ENCODE data around the gene RFX2. TPM values are rescaled to one million over a fixed set of nuclear protein-coding genes. Genes with fewer than 3 reads are reported as not detected.

The RFX2 gene
- total RNA-seq, 2 donors from 2014 or later, result 14.0 to 14.8 TPM

DNA sequence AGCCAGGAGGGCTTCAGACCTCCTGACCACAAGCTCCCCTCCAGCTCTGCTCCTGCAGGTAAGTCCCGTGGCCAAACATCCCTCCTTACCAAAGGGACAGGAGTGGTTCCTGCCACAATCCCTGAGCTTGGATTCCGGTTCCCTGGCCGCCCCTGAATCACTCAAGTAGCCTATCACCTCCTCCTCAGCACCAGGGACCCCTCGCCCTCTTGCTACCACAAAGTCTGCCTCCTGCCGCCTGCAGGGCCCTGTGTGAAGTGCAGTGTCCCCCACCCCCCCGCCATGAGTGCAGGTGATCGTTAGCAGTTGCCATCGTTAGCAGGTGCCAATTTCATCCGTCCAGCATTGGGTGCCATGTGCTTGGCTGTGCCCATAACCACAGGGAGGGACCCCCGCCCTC lies 91.5 kb downstream of the RFX2 start:
- no peak for DNase-seq
- intact Hi-C loops (cut with DNase I), result no loop called here
- 82 to 94% methylated on average over 8 to 9 of the region's 10 CpGs for WGBS, 2 donors
- H3K4me1 ChIP-seq, result peaks cover 30% of the 10 kb centered on the region
- no peaks in the 10 kb centered on the region for H3K36me3 ChIP-seq (replicated peaks in 1 of 2; ENCODE audit: insufficient read depth in 1 of 2, low read depth in 2 of 2)
- ATAC-seq, result no peak
- no peak for TF ChIP-seq POLR2A (IDR thresholded peaks at IDR 0.05)
- TF ChIP-seq, protein P1, sequence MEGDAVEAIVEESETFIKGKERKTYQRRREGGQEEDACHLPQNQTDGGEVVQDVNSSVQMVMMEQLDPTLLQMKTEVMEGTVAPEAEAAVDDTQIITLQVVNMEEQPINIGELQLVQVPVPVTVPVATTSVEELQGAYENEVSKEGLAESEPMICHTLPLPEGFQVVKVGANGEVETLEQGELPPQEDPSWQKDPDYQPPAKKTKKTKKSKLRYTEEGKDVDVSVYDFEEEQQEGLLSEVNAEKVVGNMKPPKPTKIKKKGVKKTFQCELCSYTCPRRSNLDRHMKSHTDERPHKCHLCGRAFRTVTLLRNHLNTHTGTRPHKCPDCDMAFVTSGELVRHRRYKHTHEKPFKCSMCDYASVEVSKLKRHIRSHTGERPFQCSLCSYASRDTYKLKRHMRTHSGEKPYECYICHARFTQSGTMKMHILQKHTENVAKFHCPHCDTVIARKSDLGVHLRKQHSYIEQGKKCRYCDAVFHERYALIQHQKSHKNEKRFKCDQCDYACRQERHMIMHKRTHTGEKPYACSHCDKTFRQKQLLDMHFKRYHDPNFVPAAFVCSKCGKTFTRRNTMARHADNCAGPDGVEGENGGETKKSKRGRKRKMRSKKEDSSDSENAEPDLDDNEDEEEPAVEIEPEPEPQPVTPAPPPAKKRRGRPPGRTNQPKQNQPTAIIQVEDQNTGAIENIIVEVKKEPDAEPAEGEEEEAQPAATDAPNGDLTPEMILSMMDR (IDR thresholded peaks at IDR 0.05), result no peak
- no peaks in the 10 kb centered on the region for H3K9me3 ChIP-seq
- no peaks in the 10 kb centered on the region for H3K27me3 ChIP-seq
- no peak overlapping the region for H3K4me3 ChIP-seq
- no peak overlapping the region for H3K27ac ChIP-seq

- H3K27me3 ChIP-seq, result no peaks in the 10 kb centered on the region
- no peak overlapping the region for H3K4me3 ChIP-seq
- H3K4me1 ChIP-seq, result peaks cover 28% of the 10 kb centered on the region
- no peaks in the 10 kb centered on the region for H3K36me3 ChIP-seq (replicated peaks in 1 of 2; ENCODE audit: insufficient read depth in 1 of 2, low read depth in 2 of 2)
- DNase-seq, result no peak
- no peak for TF ChIP-seq POLR2A (IDR thresholded peaks at IDR 0.05)
- TF ChIP-seq, protein P1 (IDR thresholded peaks at IDR 0.05), result no peak
- ATAC-seq, result no peak
- H3K27ac ChIP-seq, result no peak overlapping the region
- WGBS, 2 donors, result 86 to 92% methylated on average over 10 to 11 of the region's 11 CpGs
- H3K9me3 ChIP-seq, result no peaks in the 10 kb centered on the region
- intact Hi-C loops (cut with DNase I), result no loop called here
Measured at GRCh38 chr19:6017576-6017975, 92.7 kb downstream of the RFX2 start.

DNA sequence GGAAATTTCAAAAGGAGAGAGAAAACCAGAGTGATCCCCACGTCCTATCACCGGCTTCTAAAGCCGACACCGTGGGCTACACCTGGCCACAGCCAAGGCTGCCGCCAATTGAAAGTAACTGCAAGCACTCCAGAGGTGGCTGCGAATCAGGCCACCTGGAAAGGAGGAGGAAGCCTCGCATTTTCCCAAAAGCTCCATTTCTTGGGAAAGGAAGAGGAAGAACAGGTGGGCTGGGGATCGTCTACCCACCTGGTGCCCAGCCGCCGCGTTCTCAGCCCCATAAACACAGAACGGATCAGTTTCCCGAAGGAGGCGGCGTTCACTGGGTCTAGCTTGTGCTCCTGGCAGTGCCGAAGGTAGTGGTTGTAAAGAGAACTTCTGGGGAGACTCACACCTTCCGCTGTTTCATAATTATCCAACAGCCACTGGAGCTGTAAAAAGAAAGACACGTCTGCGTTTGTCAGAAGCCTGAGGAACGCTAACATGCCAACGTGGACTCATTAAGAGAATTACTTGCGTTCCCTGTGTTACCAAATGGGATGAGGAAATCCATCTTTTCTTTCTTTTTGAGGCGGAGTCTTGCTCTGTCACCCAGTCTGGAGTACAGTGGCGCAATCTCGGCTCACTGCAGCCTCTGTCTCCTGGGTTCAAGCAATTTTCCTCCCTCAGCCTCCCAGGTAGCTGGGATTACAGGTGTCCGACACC lies 94.3 kb downstream of the RFX2 start:
- no peaks in the 10 kb centered on the region for H3K27me3 ChIP-seq
- WGBS, 2 donors, result 83 to 89% methylated on average over 25 to 26 of the region's 26 CpGs
- H3K4me3 ChIP-seq, result no peak overlapping the region
- no peak for ATAC-seq
- DNase-seq, result no peak
- intact Hi-C loops (cut with DNase I), result no loop called here
- H3K36me3 ChIP-seq (replicated peaks in 1 of 2; ENCODE audit: insufficient read depth in 1 of 2, low read depth in 2 of 2), result no peaks in the 10 kb centered on the region
- H3K4me1 ChIP-seq, result peaks cover 12% of the 10 kb centered on the region
- TF ChIP-seq, protein P1 (IDR thresholded peaks at IDR 0.05), result no peak
- no peak for TF ChIP-seq POLR2A (IDR thresholded peaks at IDR 0.05)
- no peaks in the 10 kb centered on the region for H3K9me3 ChIP-seq
- H3K27ac ChIP-seq, result no peak overlapping the region

GRCh38 chr19:6014551-6015135 lies 95.7 kb downstream of the RFX2 start:
- no peak overlapping the region for H3K27ac ChIP-seq
- 82 to 95% methylated on average over 7 to 13 of the region's 13 CpGs for WGBS, 2 donors
- H3K27me3 ChIP-seq, result no peaks in the 10 kb centered on the region
- no peak for TF ChIP-seq POLR2A (IDR thresholded peaks at IDR 0.05)
- TF ChIP-seq, protein P1 (IDR thresholded peaks at IDR 0.05), result no peak
- H3K4me3 ChIP-seq, result no peak overlapping the region
- ATAC-seq (no peak), DNase-seq (no peak)
- H3K4me1 ChIP-seq, result no peaks in the 10 kb centered on the region
- intact Hi-C loops (cut with DNase I), result no loop called here
- no peaks in the 10 kb centered on the region for H3K36me3 ChIP-seq (replicated peaks in 1 of 2; ENCODE audit: insufficient read depth in 1 of 2, low read depth in 2 of 2)
- no peaks in the 10 kb centered on the region for H3K9me3 ChIP-seq

Data from body of pancreas (tissue), 4 donors.